Measurements from ENCODE around the gene LCN15. TPM values are rescaled to one million over a fixed set of nuclear protein-coding genes. Genes with fewer than 3 reads are reported as not detected.
"Not testable (repeated sequence)": the region's sequence is repeated elsewhere in the genome, so short reads cannot be mapped to it uniquely, and the experiment has no call there.

The LCN15 gene
- polyA plus RNA-seq, 3 donors = not detected

DNA sequence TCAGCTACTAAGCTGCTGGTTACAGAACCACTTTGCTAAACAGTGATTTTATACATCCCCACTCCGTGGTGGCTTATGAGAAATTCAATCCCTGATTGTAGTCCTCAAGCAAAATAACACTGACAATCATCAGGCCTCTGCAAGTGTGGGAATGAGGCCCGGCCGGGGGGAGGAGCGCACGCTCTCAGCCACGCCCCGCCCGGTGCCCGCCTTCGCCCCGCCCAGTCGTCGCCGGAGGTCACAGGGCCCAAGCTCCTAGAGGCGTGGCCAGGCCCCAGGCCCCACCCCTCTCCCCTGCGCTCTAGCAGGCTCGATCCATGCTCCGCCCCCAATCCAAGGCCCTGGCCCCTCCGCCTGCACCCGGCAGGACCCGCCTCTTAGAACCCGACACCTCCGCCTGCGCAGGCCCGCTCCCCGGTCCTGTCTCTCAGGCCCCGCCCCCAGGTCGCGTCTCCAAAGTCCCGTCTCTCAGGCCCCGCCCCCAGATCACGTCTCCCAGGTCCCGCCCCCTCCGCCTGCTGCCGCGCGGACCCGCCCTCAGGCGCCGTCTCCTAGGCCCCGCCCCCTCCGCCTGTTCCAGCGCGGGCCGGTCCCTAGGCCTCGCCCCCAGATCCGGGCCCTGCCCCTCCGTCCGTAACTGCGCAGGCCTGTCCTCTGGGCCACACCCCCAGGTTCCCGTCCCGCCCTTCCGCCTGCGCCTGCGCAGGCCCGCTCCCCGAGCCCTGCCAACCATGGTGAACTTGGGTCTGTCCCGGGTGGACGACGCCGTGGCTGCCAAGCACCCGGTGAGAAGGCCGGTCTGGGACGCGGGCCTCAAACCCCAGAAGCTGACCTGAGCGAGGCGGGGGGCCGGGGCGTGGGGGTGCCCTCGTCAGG lies 26.6 kb upstream of the LCN15 start, which contains the start of gene TMEM141:
TSS of gene TMEM141 (plus strand) at position 705 of the 876 bp plus-strand sequence. CDS start at position 732, 27 bp downstream.
- Histone ChIP-seq H3K4me3 (replicated peaks in 1 of 3; ENCODE audit: low read depth in 2 of 3, low read length in 3 of 3) (peak within 1 kb of the TSS; percentile 50 to 81 (median 55)), H3K4me2 (replicated peaks; ENCODE audit: extremely low read depth, low read length, poor library complexity, severe bottlenecking) (peak within 1 kb of the TSS; percentile 94), H3K27ac (ENCODE audit: low read depth in 1 of 2, low read length in 2 of 2) (peak within 1 kb of the TSS; percentile 81 to 82), H2AFZ (ENCODE audit: insufficient read depth, low read depth, low read length, poor library complexity, severe bottlenecking) (peak within 1 kb of the TSS; percentile 89), H3K27me3 (ENCODE audit: control insufficient read depth in 2 of 2, insufficient read depth in 2 of 2, low read length in 2 of 2) (peaks cover 0 to 5% of the 10 kb centered on the region in 2 donors), H3K79me2 (ENCODE audit: insufficient read depth, low read length) (peaks cover 4% of the 10 kb centered on the region), H3K36me3 (replicated peaks in 1 of 2; ENCODE audit: control insufficient read depth in 1 of 2, insufficient read depth in 2 of 2, low read length in 2 of 2) (no peaks in the 10 kb centered on the region), H4K20me1 (ENCODE audit: insufficient read depth, low read length) (peaks cover 14% of the 10 kb centered on the region), H3K9ac (ENCODE audit: insufficient read depth, low read length, poor library complexity, severe bottlenecking) (peak within 1 kb of the TSS; percentile 66), H3K4me1 (ENCODE audit: control insufficient read depth in 1 of 2, insufficient read depth in 2 of 2, low read length in 2 of 2) (peaks cover 29 to 35% of the 10 kb centered on the region in 2 donors), H3K9me3 (replicated peaks in 1 of 2; ENCODE audit: control insufficient read depth in 1 of 2, insufficient read depth in 1 of 2, low read length in 2 of 2) (no peaks in the 10 kb centered on the region)
- peak; percentile 97 to 99 (median 99) for DNase-seq
- Mint-ChIP-seq H3K4me1 (peaks cover 25% of the 10 kb centered on the region), H3K27ac (peak within 1 kb of the TSS; percentile 83 to 96 (median 93)), H3K27me3 (ENCODE audit: low read depth in 3 of 3) (peaks cover 3 to 14% (median 7%) of the 10 kb centered on the region in 3 donors), H3K9me3 (peaks cover 0 to 1% (median 0%) of the 10 kb centered on the region in 7 donors), H3K36me3 (peaks cover 12% of the 10 kb centered on the region in 2 donors), H3K4me3 (peak within 1 kb of the TSS; percentile 75 to 86)
- under 1% methylated on average over 68 of the region's 70 CpGs for WGBS (ENCODE audit: insufficient coverage)
- intact Hi-C loops (cut with micrococcal nuclease) = loop anchor here (2.0 to 5.0 kb wide), 4 partner anchors 16 to 308 kb away; partner anchors contain the start of genes PAXX (in 1 of the 2), PHPT1 (in 1 of the 2), RABL6 (in 1 of the 2) and SEC16A (in 1 of the 2)
- TF ChIP-seq, protein P1, sequence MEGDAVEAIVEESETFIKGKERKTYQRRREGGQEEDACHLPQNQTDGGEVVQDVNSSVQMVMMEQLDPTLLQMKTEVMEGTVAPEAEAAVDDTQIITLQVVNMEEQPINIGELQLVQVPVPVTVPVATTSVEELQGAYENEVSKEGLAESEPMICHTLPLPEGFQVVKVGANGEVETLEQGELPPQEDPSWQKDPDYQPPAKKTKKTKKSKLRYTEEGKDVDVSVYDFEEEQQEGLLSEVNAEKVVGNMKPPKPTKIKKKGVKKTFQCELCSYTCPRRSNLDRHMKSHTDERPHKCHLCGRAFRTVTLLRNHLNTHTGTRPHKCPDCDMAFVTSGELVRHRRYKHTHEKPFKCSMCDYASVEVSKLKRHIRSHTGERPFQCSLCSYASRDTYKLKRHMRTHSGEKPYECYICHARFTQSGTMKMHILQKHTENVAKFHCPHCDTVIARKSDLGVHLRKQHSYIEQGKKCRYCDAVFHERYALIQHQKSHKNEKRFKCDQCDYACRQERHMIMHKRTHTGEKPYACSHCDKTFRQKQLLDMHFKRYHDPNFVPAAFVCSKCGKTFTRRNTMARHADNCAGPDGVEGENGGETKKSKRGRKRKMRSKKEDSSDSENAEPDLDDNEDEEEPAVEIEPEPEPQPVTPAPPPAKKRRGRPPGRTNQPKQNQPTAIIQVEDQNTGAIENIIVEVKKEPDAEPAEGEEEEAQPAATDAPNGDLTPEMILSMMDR (IDR thresholded peaks at IDR 0.05) = no peak

DNA sequence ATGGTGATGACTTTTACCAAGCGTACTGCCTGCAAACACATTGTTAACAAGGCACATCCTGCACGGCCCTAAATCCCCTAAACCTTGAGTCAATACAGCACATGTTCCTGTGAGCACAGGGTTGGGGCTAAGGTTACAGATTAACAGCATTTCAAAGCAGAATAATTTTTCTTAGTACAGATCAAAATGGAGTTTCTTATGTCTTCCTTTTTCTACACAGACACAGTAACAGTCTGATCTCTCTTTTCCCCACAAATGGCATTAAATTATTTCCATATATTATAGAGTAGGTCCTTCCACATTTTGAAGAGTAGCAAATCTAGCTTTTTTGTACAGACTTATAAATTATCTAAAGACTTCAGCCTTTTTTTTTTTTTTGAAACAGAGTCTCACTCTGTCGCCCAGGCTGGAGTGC lies 25.2 kb upstream of the LCN15 start:
- intact Hi-C loops (cut with micrococcal nuclease) = loop anchor here (5.0 to 10.0 kb wide), 2 partner anchors 243 to 275 kb away; partner anchors contain the start of gene FUT7 (in 1 of the 2)
- TF ChIP-seq, protein P1 (IDR thresholded peaks at IDR 0.05) = no peak

DNA sequence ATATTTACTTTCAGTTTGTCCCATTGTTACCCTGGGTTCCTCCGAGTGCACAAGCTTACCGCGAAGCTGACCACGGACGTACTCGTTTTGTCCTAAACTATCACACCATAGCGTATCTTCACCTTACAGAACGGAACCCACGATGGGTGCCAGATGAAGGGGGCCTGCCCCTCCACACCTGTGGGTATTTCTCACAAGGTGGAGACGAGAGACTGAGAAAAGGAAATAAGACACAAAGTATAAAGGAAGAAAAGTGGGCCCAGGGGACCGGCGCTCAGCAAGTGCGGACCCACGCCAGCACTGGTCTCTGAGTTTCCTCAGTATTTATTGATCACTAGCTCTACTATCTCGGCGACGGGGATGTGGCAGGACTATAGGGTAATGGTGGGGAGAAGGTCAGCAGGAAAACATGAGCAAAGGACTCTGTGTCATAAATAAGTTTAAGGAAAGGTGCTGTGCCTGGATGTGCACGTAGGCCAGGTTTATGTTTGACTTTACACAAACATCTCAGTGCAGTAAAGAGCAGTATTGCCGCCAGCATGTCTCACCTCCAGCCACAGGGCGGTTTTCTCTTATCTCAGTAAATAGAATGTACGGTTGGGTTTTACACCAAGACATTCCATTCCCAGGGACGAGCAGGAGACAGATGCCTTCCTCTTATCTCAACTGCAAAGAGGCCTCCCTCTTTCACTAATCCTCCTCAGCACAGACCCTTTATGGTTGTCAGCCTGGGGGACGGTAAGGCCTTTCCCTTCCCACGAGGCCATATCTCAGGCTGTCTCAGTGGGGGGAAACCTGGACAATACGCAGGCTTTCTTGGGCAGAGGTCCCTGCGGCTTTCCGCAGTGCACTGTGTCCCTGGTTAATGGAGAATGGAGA lies 24.6 kb upstream of the LCN15 start:
- not testable (repeated sequence) for H3K4me3 Mint-ChIP-seq; H3K9ac ChIP-seq (ENCODE audit: insufficient read depth, low read length, poor library complexity, severe bottlenecking)

More for the DNA sequence above, 25.2 kb upstream of the LCN15 start:
- Histone ChIP-seq H3K4me1 (ENCODE audit: control insufficient read depth in 1 of 2, insufficient read depth in 2 of 2, low read length in 2 of 2) (peaks cover 20 to 24% of the 10 kb centered on the region in 2 donors), H3K9ac (ENCODE audit: insufficient read depth, low read length, poor library complexity, severe bottlenecking) (no peak overlapping the region), H3K4me3 (replicated peaks in 1 of 3; ENCODE audit: low read depth in 2 of 3, low read length in 3 of 3) (no peak overlapping the region), H3K9me3 (replicated peaks in 1 of 2; ENCODE audit: control insufficient read depth in 1 of 2, insufficient read depth in 1 of 2, low read length in 2 of 2) (no peaks in the 10 kb centered on the region), H2AFZ (ENCODE audit: insufficient read depth, low read depth, low read length, poor library complexity, severe bottlenecking) (no peak overlapping the region), H3K27ac (ENCODE audit: low read depth in 1 of 2, low read length in 2 of 2) (no peak overlapping the region), H4K20me1 (ENCODE audit: insufficient read depth, low read length) (peaks cover 14% of the 10 kb centered on the region), H3K36me3 (replicated peaks in 1 of 2; ENCODE audit: control insufficient read depth in 1 of 2, insufficient read depth in 2 of 2, low read length in 2 of 2) (no peaks in the 10 kb centered on the region), H3K27me3 (ENCODE audit: control insufficient read depth in 2 of 2, insufficient read depth in 2 of 2, low read length in 2 of 2) (no peaks in the 10 kb centered on the region), H3K4me2 (replicated peaks; ENCODE audit: extremely low read depth, low read length, poor library complexity, severe bottlenecking) (no peak overlapping the region), H3K79me2 (ENCODE audit: insufficient read depth, low read length) (peaks cover 4% of the 10 kb centered on the region)
- Mint-ChIP-seq H3K9me3 (no peaks in the 10 kb centered on the region), H3K4me1 (peaks cover 18% of the 10 kb centered on the region), H3K4me3 (no peak overlapping the region), H3K27me3 (ENCODE audit: low read depth in 3 of 3) (peaks cover 0 to 3% (median 0%) of the 10 kb centered on the region in 3 donors), H3K27ac (no peak overlapping the region), H3K36me3 (peaks cover 10 to 12% of the 10 kb centered on the region in 2 donors)
- no CpG with 5 or more reads among the region's 3 CpGs for WGBS (ENCODE audit: insufficient coverage)
- no peak for DNase-seq

More for the DNA sequence above, 24.6 kb upstream of the LCN15 start:
- H3K4me2 ChIP-seq (replicated peaks; ENCODE audit: extremely low read depth, low read length, poor library complexity, severe bottlenecking); H3K9me3 ChIP-seq (replicated peaks in 1 of 2; ENCODE audit: control insufficient read depth in 1 of 2, insufficient read depth in 1 of 2, low read length in 2 of 2); H3K36me3 ChIP-seq (replicated peaks in 1 of 2; ENCODE audit: control insufficient read depth in 1 of 2, insufficient read depth in 2 of 2, low read length in 2 of 2); H3K9me3 Mint-ChIP-seq; H3K27me3 ChIP-seq (ENCODE audit: control insufficient read depth in 2 of 2, insufficient read depth in 2 of 2, low read length in 2 of 2); H3K27ac Mint-ChIP-seq; H2AFZ ChIP-seq (ENCODE audit: insufficient read depth, low read depth, low read length, poor library complexity, severe bottlenecking); H3K27me3 Mint-ChIP-seq (ENCODE audit: low read depth in 3 of 3); H3K27ac ChIP-seq (ENCODE audit: low read depth in 1 of 2, low read length in 2 of 2); H3K4me3 ChIP-seq (replicated peaks in 1 of 3; ENCODE audit: low read depth in 2 of 3, low read length in 3 of 3); H3K79me2 ChIP-seq (ENCODE audit: insufficient read depth, low read length); DNase-seq: not testable (repeated sequence)
- H3K4me1 Mint-ChIP-seq = peaks cover 15% of the 10 kb centered on the region
- Histone ChIP-seq H4K20me1 (ENCODE audit: insufficient read depth, low read length) (peaks cover 14% of the 10 kb centered on the region), H3K4me1 (ENCODE audit: control insufficient read depth in 1 of 2, insufficient read depth in 2 of 2, low read length in 2 of 2) (peaks cover 17 to 23% of the 10 kb centered on the region in 2 donors)
- peaks cover 7 to 12% of the 10 kb centered on the region in 2 donors for H3K36me3 Mint-ChIP-seq
- intact Hi-C loops (cut with micrococcal nuclease) = loop anchor here (5.0 to 10.0 kb wide), 2 partner anchors 243 to 276 kb away; partner anchors contain the start of gene FUT7 (in 1 of the 2)
- WGBS (ENCODE audit: insufficient coverage) = 88% methylated on average over 5 of the region's 27 CpGs
